SK-N-SH (cell line): ENCODE results near the gene VAV1.

Experiments
- ELF1 ChIP-seq: IDR thresholded peaks from 2 replicates; pipeline ENCODE4 v1.4.0; 2012
- EP300 ChIP-seq, 2 experiments: IDR thresholded peaks; 2 replicates each; pipeline versions ENCODE4 v1.4.0 to v1.6.1; 2012; ENCODE audit warnings: borderline replicate concordance in 1 of 2, low read depth in 1 of 2, low read length in 1 of 2
- EZH2phosphoT487 ChIP-seq: fragments of 200-600 bp; sonication (generic); IDR thresholded peaks from 2 replicates; pipeline ENCODE4 v1.6.1; 2017; ENCODE audit warnings: low read depth, mixed run types, mild to moderate bottlenecking, antibody characterized with exemption, moderate library complexity, borderline replicate concordance
- FOXJ3 ChIP-seq: sonication (generic); formaldehyde crosslinking; IDR thresholded peaks from 2 replicates; pipeline ENCODE4 v1.5.1; 2020; ENCODE audit warnings: mild to moderate bottlenecking, missing genetic modification reagents
- GABPA ChIP-seq: IDR thresholded peaks from 2 replicates; pipeline ENCODE4 v1.4.0; 2012; ENCODE audit warnings: low read depth, mild to moderate bottlenecking
- JUND ChIP-seq: IDR thresholded peaks from 2 replicates; pipeline ENCODE4 v1.4.0; 2012
- NRF1 ChIP-seq: IDR thresholded peaks from 2 replicates; pipeline ENCODE4 v1.6.1; 2012; ENCODE audit warnings: low read depth, mild to moderate bottlenecking, low read length
- RAD21 ChIP-seq: IDR thresholded peaks from 2 replicates; pipeline ENCODE4 v1.6.1; 2012; ENCODE audit warnings: mild to moderate bottlenecking, low read length
- SIN3A ChIP-seq: IDR thresholded peaks from 2 replicates; pipeline ENCODE4 v1.6.1; 2012; ENCODE audit warnings: low read depth, mild to moderate bottlenecking, low read length, moderate library complexity, borderline replicate concordance
- TCF12 ChIP-seq: IDR thresholded peaks from 2 replicates; pipeline ENCODE4 v1.4.0; 2012
- TF ChIP-seq, protein P1 (sequence below): IDR thresholded peaks from 2 replicates; pipeline ENCODE4 v1.4.0; 2012; ENCODE audit warnings: low read depth
- TF ChIP-seq, protein P2 (sequence below): fragments of 200-600 bp; sonication (generic); IDR thresholded peaks from 2 replicates; pipeline ENCODE4 v1.6.1; 2017; ENCODE audit warnings: antibody characterized with exemption, mild to moderate bottlenecking, moderate library complexity

DNA sequence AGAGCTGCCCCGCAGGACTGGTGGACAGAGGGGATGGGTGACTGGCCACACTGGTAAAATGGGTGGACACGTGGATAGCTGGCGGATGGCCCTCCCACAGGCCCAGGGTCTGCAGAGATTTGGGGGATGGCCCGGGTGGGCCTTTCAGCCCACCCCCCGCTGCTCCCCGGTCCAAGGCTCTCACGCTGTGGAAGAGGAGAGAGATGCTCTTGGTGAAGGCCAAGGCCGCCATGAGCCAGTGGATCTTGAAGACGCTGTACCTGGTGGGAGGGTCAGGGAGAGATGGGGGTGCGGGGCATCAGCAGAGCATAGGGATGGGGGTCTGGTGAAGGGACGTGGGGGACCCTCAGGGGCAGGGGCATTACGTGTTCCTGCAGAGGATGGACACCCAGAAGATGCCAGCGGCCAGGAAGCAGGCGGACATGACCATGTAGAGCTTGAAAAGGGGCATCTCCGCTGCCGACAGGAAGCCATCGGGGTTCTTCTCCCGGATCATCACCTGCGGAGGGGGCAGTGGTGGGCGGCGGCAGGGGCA is 39.6 kb upstream of the VAV1 start:
- no peak for TF ChIP-seq JUND
- TF ChIP-seq GABPA: no peak
- TF ChIP-seq, protein P1, sequence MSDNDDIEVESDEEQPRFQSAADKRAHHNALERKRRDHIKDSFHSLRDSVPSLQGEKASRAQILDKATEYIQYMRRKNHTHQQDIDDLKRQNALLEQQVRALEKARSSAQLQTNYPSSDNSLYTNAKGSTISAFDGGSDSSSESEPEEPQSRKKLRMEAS: no peak
- TF ChIP-seq, protein P2, sequence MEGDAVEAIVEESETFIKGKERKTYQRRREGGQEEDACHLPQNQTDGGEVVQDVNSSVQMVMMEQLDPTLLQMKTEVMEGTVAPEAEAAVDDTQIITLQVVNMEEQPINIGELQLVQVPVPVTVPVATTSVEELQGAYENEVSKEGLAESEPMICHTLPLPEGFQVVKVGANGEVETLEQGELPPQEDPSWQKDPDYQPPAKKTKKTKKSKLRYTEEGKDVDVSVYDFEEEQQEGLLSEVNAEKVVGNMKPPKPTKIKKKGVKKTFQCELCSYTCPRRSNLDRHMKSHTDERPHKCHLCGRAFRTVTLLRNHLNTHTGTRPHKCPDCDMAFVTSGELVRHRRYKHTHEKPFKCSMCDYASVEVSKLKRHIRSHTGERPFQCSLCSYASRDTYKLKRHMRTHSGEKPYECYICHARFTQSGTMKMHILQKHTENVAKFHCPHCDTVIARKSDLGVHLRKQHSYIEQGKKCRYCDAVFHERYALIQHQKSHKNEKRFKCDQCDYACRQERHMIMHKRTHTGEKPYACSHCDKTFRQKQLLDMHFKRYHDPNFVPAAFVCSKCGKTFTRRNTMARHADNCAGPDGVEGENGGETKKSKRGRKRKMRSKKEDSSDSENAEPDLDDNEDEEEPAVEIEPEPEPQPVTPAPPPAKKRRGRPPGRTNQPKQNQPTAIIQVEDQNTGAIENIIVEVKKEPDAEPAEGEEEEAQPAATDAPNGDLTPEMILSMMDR: no peak
- no peak for TF ChIP-seq FOXJ3 (CRISPR knock-in tag)
- no peak for TF ChIP-seq TCF12
- TF ChIP-seq EZH2phosphoT487: no peak
- TF ChIP-seq ELF1: no peak
- TF ChIP-seq NRF1: no peak
- TF ChIP-seq SIN3A: no peak
- TF ChIP-seq EP300 (IDR thresholded peaks at IDR 0.05; ENCODE audit: borderline replicate concordance in 1 of 2, low read depth in 1 of 2, low read length in 1 of 2): no peak
- TF ChIP-seq RAD21: no peak
